ENCODE data around the gene RGS13. TPM values are rescaled to one million over a fixed set of nuclear protein-coding genes. Genes with fewer than 3 reads are reported as not detected.
"Not testable (repeated sequence)": the region's sequence is repeated elsewhere in the genome, so short reads cannot be mapped to it uniquely, and the experiment has no call there.

Gene RGS13
- total RNA-seq, 2 experiments from 2014 or later: not detected

DNA sequence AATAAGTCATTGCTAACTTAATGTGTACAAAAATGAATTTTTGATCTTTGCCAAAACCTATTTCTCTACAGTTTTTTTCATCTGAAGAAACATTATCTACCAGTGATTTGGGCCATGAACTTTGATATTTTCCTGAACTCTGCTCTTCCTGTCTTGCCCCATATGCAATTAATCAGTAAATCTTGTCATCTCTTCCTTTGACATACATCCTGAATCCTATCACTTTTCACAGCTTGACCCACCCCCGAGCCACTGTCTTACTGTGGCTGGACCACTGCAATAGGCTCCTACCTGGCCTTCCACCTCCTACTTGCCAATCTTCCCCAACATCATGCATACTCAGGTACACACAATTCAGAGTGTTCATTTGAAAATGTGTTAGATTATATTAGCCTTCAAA is 46.4 kb downstream of the RGS13 start:
- ChIA-PET CTCF (no interaction called here), POLR2A (no interaction called here)
- DNase-seq (no peak), ATAC-seq (no peak)
- peaks cover 7% of the 10 kb centered on the region for H3K27me3 Mint-ChIP-seq
- peaks cover 2% of the 10 kb centered on the region for H3K9me3 Mint-ChIP-seq
- H3K27ac Mint-ChIP-seq: no peak overlapping the region
- no peaks in the 10 kb centered on the region for H3K4me1 Mint-ChIP-seq (ENCODE audit: low read depth)
- intact Hi-C loops (cut with micrococcal nuclease): no loop called here
- TF ChIP-seq, protein P1, sequence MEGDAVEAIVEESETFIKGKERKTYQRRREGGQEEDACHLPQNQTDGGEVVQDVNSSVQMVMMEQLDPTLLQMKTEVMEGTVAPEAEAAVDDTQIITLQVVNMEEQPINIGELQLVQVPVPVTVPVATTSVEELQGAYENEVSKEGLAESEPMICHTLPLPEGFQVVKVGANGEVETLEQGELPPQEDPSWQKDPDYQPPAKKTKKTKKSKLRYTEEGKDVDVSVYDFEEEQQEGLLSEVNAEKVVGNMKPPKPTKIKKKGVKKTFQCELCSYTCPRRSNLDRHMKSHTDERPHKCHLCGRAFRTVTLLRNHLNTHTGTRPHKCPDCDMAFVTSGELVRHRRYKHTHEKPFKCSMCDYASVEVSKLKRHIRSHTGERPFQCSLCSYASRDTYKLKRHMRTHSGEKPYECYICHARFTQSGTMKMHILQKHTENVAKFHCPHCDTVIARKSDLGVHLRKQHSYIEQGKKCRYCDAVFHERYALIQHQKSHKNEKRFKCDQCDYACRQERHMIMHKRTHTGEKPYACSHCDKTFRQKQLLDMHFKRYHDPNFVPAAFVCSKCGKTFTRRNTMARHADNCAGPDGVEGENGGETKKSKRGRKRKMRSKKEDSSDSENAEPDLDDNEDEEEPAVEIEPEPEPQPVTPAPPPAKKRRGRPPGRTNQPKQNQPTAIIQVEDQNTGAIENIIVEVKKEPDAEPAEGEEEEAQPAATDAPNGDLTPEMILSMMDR (IDR thresholded peaks at IDR 0.05): no peak
- H3K36me3 Mint-ChIP-seq (ENCODE audit: low read depth): no peaks in the 10 kb centered on the region
- no peak overlapping the region for H3K4me3 Mint-ChIP-seq

DNA sequence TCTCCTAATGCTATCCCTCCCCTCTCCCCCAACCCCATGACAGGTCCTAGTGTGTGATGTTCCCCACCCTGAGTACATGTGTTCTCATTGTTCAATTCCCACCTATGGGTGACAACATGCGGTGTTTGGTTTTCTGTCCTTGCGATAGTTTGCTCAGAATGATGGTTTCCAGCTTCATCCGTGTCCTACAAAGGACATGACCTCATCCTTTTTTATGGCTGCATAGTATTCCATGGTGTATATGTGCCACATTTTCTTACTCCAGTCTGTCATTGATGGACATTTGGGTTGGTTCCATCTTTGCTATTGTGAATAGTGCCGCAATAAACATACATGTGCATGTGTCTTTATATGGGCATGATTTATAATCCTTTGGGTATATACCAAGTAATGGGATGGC is 47.1 kb downstream of the RGS13 start:
- DNase-seq; H3K27me3 Mint-ChIP-seq; ATAC-seq; H3K27ac Mint-ChIP-seq; H3K4me1 Mint-ChIP-seq (ENCODE audit: low read depth); H3K4me3 Mint-ChIP-seq; H3K36me3 Mint-ChIP-seq (ENCODE audit: low read depth); H3K9me3 Mint-ChIP-seq; CTCF ChIA-PET; intact Hi-C loops (cut with micrococcal nuclease); POLR2A ChIA-PET: not testable (repeated sequence)

DNA sequence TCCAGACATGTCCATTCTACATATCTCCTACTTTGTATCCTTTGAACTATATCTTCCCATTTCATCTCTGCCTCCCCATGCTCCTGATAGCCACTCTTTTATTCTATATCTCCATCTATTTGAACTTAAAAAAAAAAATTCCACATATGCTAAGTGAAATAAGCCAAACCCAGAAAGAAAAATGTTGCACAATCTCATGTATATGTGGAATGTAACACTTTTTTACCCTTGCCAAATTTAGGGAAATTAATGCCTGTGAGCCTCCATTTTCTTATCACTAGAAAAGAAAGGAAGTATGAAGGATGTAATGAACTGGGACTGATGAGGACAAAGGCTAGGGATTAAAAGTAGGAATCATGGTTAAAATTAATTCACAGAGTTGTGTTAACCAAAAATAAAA is 53.5 kb downstream of the RGS13 start:
- Mint-ChIP-seq H3K27me3 (peaks cover 18% of the 10 kb centered on the region), H3K36me3 (ENCODE audit: low read depth) (no peaks in the 10 kb centered on the region), H3K27ac (no peak overlapping the region), H3K4me3 (no peak overlapping the region), H3K4me1 (ENCODE audit: low read depth) (no peaks in the 10 kb centered on the region), H3K9me3 (peaks cover 4% of the 10 kb centered on the region)
- ChIA-PET CTCF (no interaction called here), POLR2A (no interaction called here)
- TF ChIP-seq, protein P1 (IDR thresholded peaks at IDR 0.05): no peak
- ATAC-seq: no peak
- no peak for DNase-seq
- intact Hi-C loops (cut with micrococcal nuclease): no loop called here

DNA sequence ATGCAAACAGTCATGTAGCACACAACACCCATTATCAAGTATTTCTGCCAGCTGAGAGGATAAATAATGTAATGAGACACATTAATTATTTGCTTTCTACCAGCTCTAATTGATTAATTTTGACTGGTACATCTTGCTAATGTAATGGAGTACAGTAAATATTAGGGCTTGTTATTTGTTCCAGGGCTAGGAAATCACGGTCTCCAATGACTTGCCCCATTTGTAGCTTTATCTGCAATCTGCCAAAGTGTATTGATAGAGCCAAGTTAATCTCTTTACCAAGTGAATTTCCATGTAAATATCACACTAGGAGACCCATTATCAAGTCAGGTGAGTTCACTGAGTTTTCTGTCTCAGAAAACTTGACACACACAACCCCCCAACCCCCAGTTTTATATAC is 55.1 kb downstream of the RGS13 start:
- Mint-ChIP-seq H3K27ac (no peak overlapping the region), H3K4me3 (no peak overlapping the region), H3K4me1 (ENCODE audit: low read depth) (no peaks in the 10 kb centered on the region), H3K9me3 (peaks cover 2% of the 10 kb centered on the region), H3K36me3 (ENCODE audit: low read depth) (no peaks in the 10 kb centered on the region), H3K27me3 (peaks cover 16% of the 10 kb centered on the region)
- TF ChIP-seq, protein P1 (IDR thresholded peaks at IDR 0.05): no peak
- DNase-seq (no peak), ATAC-seq (no peak)
- intact Hi-C loops (cut with micrococcal nuclease): no loop called here
- ChIA-PET CTCF (no interaction called here), POLR2A (no interaction called here)

DNA sequence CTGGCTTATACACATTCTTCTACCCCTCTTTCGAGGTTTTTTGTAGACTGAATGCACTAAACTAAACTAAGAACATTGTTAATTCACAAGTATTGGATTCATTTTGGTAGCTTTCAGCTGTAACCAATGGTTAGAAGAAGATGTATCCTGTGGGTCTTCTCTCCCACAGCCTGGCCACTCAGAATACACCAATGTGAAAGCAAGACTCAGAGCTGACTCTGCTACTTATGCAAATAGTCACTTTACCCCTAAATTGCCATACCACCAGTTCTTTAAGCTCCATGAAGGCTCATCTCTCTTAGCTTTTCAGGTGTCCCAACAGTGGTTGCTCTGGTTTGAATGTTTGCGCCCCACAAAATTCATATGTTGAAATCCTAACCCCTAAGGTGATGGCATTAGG is 60.1 kb downstream of the RGS13 start:
- intact Hi-C loops (cut with micrococcal nuclease): no loop called here
- no peak for ATAC-seq
- Mint-ChIP-seq H3K9me3 (no peaks in the 10 kb centered on the region), H3K4me1 (ENCODE audit: low read depth) (no peaks in the 10 kb centered on the region), H3K4me3 (no peak overlapping the region), H3K27me3 (peaks cover 12% of the 10 kb centered on the region), H3K27ac (no peak overlapping the region), H3K36me3 (ENCODE audit: low read depth) (no peaks in the 10 kb centered on the region)
- DNase-seq: no peak
- TF ChIP-seq, protein P1 (IDR thresholded peaks at IDR 0.05): no peak
- ChIA-PET POLR2A (no interaction called here), CTCF (interaction anchor here (1.5 kb wide), 1 partner anchor 18 kb away, joined by 3 read pairs; no protein-coding TSS in a partner anchor)

DNA sequence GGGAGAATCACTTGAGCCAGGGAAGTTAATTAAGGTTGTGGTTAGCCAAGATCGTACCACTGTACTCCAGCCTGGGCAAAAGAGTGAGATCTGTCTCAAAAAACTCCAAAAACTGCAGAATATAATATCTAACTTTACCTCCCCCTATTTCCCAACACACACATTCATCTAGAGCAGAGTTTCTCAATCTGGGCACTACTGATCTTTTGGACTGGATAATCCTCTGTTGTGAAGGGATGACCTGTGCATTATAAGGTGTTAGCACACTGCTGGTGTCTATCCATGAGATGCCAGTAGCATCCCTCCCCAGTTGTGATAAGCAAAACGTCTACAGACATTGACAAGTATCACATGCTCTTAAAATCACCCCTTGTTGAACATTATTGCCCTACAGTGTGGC is 61.8 kb downstream of the RGS13 start:
- DNase-seq (no peak), ATAC-seq (no peak)
- ChIA-PET POLR2A (no interaction called here), CTCF (no interaction called here)
- no peak overlapping the region for H3K4me3 Mint-ChIP-seq
- no peaks in the 10 kb centered on the region for H3K9me3 Mint-ChIP-seq
- TF ChIP-seq, protein P1 (IDR thresholded peaks at IDR 0.05): no peak
- intact Hi-C loops (cut with micrococcal nuclease): no loop called here
- H3K27me3 Mint-ChIP-seq: peaks cover 8% of the 10 kb centered on the region
- H3K36me3 Mint-ChIP-seq (ENCODE audit: low read depth): no peaks in the 10 kb centered on the region
- H3K27ac Mint-ChIP-seq: no peak overlapping the region
- peaks cover 3% of the 10 kb centered on the region for H3K4me1 Mint-ChIP-seq (ENCODE audit: low read depth)
